Measurements from ENCODE around the gene TFAP2E.

GRCh38 chr1:35561972-35562680 is 11.0 kb upstream of the TFAP2E start:
- TF ChIP-seq CTCF (IDR thresholded peaks at IDR 0.05), result no peak
- no peak for TF ChIP-seq POLR2A (IDR thresholded peaks at IDR 0.05)
